Cerebellar cortex (tissue), 1 donor: ENCODE measurements around the gene TSPAN3.
A peak's percentile ranks its signal among the peaks of the same experiment; 100 is the strongest.

ENCODE experiments used
- DNase-seq: peaks from one replicate; pipeline ENCODE4 v3.0.0-alpha.2; 2015; ENCODE audit warnings: low spot score

The TSPAN3 gene

DNA sequence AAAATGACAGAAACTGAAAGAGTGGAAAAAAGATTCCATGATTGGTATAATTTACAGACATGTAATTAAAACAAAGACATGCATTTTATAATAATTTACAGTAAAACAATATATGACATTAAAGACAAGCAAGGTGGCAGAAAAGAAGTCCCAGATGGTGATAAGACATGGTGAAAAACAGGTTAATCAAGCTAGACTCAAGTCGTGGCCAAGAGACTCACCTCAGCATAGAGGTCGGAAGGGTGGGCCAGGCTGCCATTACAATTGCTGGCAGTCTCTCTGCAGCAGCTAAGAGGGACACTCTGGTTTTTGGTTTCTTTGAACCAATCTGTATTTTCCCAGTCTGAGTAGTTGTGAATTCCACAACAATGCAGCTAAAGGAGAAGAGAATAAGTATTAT lies 18.4 kb downstream of the TSPAN3 start:
- DNase-seq, result no peak

GRCh38 chr15:77048135-77048876 lies 22.6 kb downstream of the TSPAN3 start:
- DNase-seq, result no peak

DNA sequence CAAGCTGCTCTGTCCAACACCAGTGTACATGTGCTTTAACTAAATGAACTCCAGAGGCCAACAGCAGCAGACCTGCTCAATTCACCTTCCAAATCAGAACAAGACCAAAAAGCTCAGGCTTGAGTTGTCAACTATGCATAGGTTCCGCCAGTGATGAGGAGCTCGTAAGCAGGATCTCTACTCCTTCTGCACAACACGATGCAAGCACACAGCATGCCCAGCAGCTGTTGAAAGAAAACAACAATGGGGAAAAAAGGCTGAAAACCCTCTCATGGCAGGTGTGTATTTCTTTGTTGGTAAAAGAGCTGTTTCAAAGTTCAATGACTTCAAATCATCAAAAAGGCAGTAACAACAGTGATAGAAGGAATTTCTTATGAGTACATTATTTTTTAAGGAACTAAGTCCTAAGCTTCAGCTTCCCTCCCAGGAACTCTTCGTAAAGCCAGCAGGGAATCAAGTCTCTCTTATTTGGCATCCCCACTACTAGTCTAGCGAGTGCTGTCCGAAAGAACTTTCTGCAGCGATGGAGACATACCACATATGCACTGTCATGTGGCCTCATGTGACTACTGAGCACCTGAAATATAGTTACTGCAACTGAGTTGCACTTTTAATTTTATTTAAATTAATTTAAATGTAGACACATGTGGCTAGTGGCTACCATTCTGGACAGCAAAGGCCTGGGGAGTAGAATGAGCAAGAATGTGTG lies 24.1 kb downstream of the TSPAN3 start:
- no peak for DNase-seq

GRCh38 chr15:77045985-77046384 lies 24.9 kb downstream of the TSPAN3 start:
- no peak for DNase-seq

DNA sequence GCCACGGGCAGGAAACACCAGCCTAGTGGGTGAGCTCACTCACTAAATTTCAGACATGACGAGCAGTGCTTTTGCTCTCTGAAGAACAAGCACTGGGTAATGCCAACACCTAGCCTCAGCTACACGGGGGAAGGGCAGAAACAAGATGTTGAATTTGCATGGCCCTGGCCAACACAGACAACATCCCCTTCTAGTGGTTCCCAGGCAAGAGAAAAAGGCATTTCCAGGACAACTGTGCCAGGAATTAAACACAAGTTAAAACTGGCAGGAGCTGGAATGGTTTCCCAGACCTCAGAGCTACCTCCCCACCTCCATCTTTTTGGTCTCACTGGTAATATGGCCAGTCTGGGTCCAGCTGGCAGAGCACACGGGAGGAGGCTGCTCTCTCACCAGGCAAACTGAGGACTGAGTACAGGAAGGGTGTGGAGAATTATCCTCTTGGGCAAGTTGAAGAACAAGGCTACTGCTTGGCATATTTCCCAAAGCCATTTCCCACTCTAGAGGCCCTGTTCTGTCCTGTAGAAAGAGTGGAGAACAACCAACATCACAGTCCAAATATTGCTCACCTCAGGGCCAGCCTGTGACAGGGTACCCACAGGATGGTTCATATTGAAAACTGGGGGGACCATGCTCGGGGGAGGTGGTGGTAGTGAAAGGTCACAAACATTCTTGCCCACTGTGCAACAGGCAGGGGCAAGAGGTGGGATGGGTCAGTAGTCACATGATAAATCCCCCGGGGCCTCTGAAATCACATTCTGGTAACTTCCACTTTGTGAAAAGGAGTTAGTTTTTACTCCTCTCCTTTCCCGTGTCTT lies 26.5 kb downstream of the TSPAN3 start:
- DNase-seq, result peak; percentile 53

- peak; percentile 52 for DNase-seq
These were observed 27.7 kb downstream of the TSPAN3 start for GRCh38 chr15:77042955-77043920.

GRCh38 chr15:77042245-77042919 lies 28.5 kb downstream of the TSPAN3 start:
- DNase-seq, result no peak

DNA sequence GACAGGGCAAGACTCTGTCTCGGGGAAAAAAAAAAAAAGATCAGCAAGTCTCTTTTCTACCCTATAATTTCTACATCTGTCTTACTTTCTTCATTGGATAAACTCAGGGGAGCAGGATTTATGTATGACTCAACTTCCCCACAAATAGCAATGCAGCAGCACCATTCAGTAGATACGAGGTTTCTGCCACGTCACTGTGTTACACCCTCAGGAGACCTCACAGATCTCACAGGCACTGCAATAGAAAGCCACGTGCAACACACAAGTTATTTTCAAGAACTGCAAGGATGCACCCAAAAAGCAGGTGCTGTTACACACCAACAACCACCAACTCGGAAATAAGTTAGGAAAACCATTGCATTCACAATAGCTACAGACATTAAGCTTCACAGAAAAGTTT lies 30.2 kb downstream of the TSPAN3 start:
- DNase-seq, result no peak

- DNase-seq, result no peak
These were observed 31.1 kb downstream of the TSPAN3 start for GRCh38 chr15:77039848-77040247.

DNA sequence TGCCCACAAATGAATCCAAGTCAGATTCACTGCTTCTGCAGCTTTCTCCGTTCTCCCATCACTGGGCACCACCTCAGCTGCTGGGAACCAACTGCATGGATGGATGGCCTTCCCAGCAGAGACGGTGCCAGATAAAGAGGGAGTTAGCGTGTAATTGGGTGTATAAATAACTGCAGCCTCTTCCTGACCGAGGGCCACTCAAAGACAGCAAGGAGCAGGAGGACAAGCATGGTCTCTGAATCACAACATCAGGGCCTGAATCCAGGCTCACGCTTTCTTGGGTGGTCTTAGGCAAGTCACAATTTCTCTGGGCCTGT lies 31.7 kb downstream of the TSPAN3 start:
- no peak for DNase-seq

DNA sequence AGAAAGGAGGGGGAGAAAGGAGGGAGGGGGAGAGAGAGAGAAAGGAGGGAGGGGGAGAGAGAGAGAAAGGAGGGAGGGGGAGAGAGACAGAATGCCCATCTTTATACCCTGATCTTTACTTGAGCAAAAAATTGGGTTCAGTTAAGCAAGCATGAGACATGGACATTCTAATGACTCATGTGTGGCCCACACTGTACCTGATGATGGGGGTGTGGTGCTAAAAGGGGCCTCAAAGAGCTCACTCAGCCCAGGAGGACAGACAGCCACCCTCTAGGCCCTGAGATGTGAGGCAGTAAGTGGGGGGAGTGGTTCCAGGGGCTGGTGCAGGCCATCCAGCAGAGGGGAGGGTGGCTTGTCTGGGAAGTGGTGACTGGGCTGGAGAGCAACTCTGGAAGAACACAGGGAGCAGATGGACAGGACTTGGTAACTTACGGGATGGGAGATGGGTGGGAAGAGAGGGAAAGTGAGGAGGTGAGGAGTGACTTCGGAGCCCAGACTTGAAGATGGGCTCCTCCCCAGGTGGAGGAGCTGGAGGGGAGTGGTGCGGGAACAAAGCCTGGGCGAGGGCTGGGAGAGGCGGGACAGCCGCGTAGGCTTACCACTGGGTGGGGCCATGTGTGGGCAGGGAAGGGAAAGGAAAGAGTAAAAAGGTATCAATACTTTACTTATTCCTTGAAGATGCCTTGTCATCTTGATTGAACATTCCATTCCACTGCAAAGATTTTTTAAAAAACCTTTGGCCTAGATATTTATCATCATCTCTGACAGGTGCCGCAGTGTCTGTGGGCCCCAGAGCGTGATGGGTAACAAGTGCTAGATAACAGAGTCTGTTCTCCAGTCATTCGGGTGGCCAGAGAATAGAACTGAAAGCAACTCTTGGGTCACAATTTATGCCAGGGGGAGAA lies 32.3 kb downstream of the TSPAN3 start:
- no peak for DNase-seq

DNA sequence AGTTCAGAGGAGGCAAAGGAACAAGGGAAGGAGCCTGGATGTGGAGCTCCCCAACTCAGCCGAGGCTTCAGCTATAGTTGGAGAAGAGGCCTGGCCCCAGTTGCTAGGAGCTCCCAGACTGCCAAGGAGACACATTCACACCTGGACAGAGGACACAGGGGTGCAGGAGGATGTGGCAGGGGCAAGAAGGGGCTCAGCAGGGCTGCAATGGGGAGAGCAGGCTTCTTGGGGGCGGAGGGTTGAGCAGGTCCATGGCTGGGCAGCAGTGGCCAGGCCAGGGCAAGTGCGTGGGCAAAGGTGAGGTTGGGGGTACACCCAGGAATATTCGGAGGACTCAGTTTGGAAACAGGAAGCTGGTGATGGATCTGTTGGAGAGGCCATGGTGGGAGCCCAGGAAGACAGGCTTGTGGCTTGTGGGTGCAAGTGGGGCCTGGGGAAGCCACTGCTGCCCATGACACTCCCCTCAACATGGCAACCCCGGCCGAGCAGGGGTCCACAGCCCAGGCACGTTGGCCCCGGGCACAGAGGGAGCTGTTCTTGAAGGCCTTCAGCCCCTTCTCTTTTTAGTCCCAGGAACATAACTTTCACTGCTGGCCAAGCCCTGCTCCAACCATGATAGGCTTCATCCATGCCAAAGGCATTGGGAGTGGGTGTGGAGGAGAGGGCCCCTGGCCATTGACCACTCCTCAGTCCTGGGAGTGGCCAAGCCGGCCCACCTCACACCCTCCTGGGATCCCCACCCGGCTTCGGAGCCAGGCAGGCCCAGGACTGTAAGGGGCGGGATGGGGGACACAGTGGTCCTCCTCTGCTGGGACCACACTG lies 33.3 kb downstream of the TSPAN3 start:
- no peak for DNase-seq

GRCh38 chr15:77036537-77037387 lies 34.1 kb downstream of the TSPAN3 start:
- no peak for DNase-seq

DNA sequence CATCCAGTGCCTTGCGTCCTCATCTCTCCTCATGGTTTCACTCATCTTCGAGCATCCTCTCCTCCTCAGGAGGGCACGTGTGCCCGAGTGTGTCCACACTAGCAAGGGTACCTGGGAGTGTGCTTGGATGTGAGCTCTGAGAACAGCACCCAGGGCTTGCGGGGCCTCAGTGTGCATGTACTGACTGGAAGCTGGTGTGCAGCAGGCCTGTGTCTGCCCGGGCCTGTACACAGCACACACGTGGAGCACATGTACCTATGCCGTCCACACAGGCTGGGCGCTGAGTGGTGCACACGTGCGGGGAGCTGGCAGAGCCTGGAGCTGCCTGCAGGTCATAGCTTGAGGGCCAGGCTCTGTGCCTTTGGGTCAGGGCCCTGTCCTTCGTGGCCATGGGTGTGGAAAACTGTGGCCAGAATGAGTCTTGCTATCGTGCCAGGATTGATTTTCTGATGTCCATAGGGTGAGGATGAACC lies 34.9 kb downstream of the TSPAN3 start:
- DNase-seq, result no peak

DNA sequence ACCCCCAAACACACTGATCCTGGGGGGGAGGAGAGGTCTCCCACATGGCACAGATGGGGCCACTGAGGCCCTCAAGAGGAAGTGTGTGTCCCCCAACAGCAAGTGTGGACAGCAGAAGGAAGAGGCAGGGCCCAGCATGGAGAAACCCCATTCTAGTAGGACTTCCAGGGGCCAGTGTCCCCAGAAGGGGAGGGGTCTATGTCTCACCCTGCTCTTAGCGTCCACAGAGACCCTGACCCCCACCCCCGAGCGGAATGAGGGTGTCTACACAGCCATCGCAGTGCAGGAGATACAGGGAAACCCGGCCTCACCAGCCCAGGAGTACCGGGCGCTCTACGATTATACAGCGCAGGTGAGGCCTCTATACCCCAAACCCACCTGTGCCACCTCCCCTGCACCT lies 35.3 kb downstream of the TSPAN3 start:
- no peak for DNase-seq

GRCh38 chr15:77034695-77035489 lies 36.0 kb downstream of the TSPAN3 start:
- DNase-seq, result no peak
